Activated T-cell treated with anti-CD3 and anti-CD28 coated beads for 24 hours (primary cell): ENCODE data around the gene PAIP2B.
"Not testable (repeated sequence)": the region's sequence is repeated elsewhere in the genome, so short reads cannot be mapped to it uniquely, and the experiment has no call there.

Experiments
- DNase-seq: peaks from one replicate; pipeline ENCODE4 v3.0.0-alpha.2; 2020; ENCODE audit warnings: low read depth

PAIP2B gene

GRCh38 chr2:71226965-71227560 lies at the start of gene PAIP2B:
TSS of gene PAIP2B (minus strand) at chr2:71227103. CDS start at chr2:71202589, 24,514 bp downstream.
- DNase-seq = peak; percentile 97

- no peak for DNase-seq
Observed at GRCh38 chr2:71275939-71276310, 49.0 kb upstream of the PAIP2B start.

- no peak for DNase-seq
Observed at GRCh38 chr2:71269511-71270090, 42.7 kb upstream of the PAIP2B start.

- DNase-seq = no peak
Observed at GRCh38 chr2:71263386-71263785, 36.5 kb upstream of the PAIP2B start.

- DNase-seq = no peak
Observed at GRCh38 chr2:71261534-71261933, 34.6 kb upstream of the PAIP2B start.

- DNase-seq = no peak
Observed at GRCh38 chr2:71256421-71256820, 29.5 kb upstream of the PAIP2B start.

GRCh38 chr2:71254776-71255175 lies 27.9 kb upstream of the PAIP2B start:
- DNase-seq = no peak

GRCh38 chr2:71254078-71254477 lies 27.2 kb upstream of the PAIP2B start:
- DNase-seq = no peak

GRCh38 chr2:71253476-71253875 lies 26.6 kb upstream of the PAIP2B start:
- DNase-seq = no peak

- no peak for DNase-seq
Observed at GRCh38 chr2:71252862-71253261, 26.0 kb upstream of the PAIP2B start.

- no peak for DNase-seq
Observed at GRCh38 chr2:71250935-71251334, 24.0 kb upstream of the PAIP2B start.

GRCh38 chr2:71244302-71244660 lies 17.4 kb upstream of the PAIP2B start:
- DNase-seq = no peak

GRCh38 chr2:71243634-71244301 lies 16.9 kb upstream of the PAIP2B start:
- no peak for DNase-seq

- no peak for DNase-seq
Observed at GRCh38 chr2:71240794-71241193, 13.9 kb upstream of the PAIP2B start.

GRCh38 chr2:71238089-71238488 lies 11.2 kb upstream of the PAIP2B start:
- no peak for DNase-seq

- no peak for DNase-seq
Observed at GRCh38 chr2:71235930-71236587, 9.2 kb upstream of the PAIP2B start.

GRCh38 chr2:71233072-71233471 lies 6.2 kb upstream of the PAIP2B start:
- not testable (repeated sequence) for DNase-seq

- no peak for DNase-seq
Observed at GRCh38 chr2:71226096-71226964, 573 bp downstream of the PAIP2B start.

- DNase-seq = no peak
Observed at GRCh38 chr2:71224935-71225334, 2.0 kb downstream of the PAIP2B start.

GRCh38 chr2:71224457-71224856 lies 2.4 kb downstream of the PAIP2B start:
- DNase-seq = no peak

- no peak for DNase-seq
Observed at GRCh38 chr2:71223767-71224333, 3.1 kb downstream of the PAIP2B start.

- no peak for DNase-seq
Observed at GRCh38 chr2:71220743-71221142, 6.2 kb downstream of the PAIP2B start.
